ENCODE results near the gene KRT27. TPM values are rescaled to one million over a fixed set of nuclear protein-coding genes. Genes with fewer than 3 reads are reported as not detected.

The KRT27 gene
- total RNA-seq, 2 experiments from 2014 or later: not detected

DNA sequence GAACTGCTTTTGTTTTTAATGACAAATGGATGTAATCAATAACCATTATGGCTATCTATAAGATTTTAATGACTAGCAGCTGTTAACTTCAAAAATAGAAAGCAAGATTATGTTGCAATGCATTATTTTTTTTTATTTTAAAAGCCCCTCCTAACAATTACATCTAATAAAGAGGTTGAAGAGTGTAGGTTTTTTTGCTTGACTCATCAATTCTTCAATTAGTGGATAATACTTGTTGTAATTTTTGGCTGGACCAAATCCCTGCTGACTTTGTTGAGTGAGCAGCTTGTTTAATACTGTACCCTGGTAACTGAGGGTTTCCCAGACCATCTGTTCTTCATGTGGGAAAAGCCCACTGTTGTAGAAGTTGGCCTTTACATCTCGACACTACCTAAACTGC is 51.4 kb downstream of the KRT27 start:
- TF ChIP-seq, protein P1, sequence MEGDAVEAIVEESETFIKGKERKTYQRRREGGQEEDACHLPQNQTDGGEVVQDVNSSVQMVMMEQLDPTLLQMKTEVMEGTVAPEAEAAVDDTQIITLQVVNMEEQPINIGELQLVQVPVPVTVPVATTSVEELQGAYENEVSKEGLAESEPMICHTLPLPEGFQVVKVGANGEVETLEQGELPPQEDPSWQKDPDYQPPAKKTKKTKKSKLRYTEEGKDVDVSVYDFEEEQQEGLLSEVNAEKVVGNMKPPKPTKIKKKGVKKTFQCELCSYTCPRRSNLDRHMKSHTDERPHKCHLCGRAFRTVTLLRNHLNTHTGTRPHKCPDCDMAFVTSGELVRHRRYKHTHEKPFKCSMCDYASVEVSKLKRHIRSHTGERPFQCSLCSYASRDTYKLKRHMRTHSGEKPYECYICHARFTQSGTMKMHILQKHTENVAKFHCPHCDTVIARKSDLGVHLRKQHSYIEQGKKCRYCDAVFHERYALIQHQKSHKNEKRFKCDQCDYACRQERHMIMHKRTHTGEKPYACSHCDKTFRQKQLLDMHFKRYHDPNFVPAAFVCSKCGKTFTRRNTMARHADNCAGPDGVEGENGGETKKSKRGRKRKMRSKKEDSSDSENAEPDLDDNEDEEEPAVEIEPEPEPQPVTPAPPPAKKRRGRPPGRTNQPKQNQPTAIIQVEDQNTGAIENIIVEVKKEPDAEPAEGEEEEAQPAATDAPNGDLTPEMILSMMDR (IDR thresholded peaks at IDR 0.05): no peak
- CTCF ChIA-PET: interaction anchor here (0.7 kb wide), 1 partner anchor 611 kb away, joined by 3 read pairs; no protein-coding TSS in a partner anchor
- POLR2A ChIA-PET: no interaction called here
- ATAC-seq (no peak), DNase-seq (no peak)
- Mint-ChIP-seq H3K9me3 (no peaks in the 10 kb centered on the region), H3K27ac (no peak overlapping the region), H3K4me1 (ENCODE audit: low read depth) (peaks cover 2% of the 10 kb centered on the region), H3K27me3 (peaks cover 20% of the 10 kb centered on the region), H3K36me3 (ENCODE audit: low read depth) (no peaks in the 10 kb centered on the region), H3K4me3 (no peak overlapping the region)
- intact Hi-C loops (cut with micrococcal nuclease): no loop called here

DNA sequence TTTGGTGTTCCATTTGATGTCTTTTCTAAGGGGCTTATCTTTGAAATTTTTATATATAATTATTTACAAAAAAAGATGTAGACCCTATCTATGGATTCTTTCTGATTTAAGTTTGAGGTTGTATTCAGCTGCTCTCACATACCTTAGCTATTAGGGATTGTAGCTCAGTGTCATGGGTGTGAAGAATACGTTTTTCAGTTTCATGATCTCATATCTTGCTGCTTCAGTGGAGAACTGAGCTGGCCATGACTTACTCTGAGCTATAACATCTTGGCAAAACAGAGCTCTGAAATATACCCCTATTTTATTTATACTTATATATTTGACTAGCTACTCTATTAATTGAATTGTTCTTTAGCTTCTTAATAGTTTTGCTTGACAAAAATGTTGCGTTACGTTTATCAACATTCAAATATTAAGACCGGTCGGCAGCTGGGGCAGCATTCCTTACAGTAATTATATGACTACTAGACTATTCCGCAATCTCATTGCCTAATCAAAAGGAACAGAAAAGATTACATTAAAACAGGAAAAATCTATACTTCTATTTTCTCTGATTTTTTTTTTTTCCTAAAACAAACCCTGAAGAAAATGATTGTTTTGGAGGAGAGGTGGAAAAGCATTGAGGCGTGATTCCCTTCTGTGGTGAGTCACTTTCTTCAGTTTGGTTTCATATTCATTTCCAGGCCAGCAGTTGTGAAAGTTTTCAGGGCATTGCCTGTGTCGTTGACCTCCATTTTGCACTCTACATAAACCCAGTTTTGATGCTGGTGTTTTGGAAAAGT is 54.7 kb downstream of the KRT27 start:
- H3K9me3 Mint-ChIP-seq: no peaks in the 10 kb centered on the region
- peaks cover 2% of the 10 kb centered on the region for H3K4me1 Mint-ChIP-seq (ENCODE audit: low read depth)
- ATAC-seq: no peak
- H3K27ac Mint-ChIP-seq: no peak overlapping the region
- no peak overlapping the region for H3K4me3 Mint-ChIP-seq
- H3K36me3 Mint-ChIP-seq (ENCODE audit: low read depth): no peaks in the 10 kb centered on the region
- H3K27me3 Mint-ChIP-seq: peaks cover 19% of the 10 kb centered on the region
- ChIA-PET POLR2A (no interaction called here), CTCF (interaction anchor here (0.7 to 0.9 kb wide), 3 partner anchors 10 to 59 kb away, joined by 3 read pairs; no protein-coding TSS in a partner anchor)
- TF ChIP-seq, protein P1 (IDR thresholded peaks at IDR 0.05): no peak
- DNase-seq: no peak
- intact Hi-C loops (cut with micrococcal nuclease): no loop called here

DNA sequence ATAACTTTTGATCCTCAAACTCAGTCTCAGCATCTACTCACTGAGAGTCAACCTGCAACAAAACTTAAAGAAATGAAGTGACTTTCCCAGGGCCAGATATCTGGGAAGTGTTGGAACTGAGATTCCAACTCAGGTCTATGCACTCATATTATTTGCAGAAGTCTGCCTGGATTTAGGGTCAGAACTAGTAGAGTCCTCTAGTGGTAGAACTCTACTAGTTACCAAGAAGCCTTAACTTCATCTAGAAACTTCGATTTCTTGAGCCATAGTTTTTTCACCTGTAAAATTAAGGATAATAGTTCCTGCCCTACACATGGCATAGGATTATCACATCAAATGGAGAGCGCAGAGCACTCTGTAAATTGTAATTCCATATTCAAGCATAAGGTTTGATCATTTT is 55.4 kb downstream of the KRT27 start:
- no peak overlapping the region for H3K27ac Mint-ChIP-seq
- ATAC-seq (no peak), DNase-seq (no peak)
- no peaks in the 10 kb centered on the region for H3K36me3 Mint-ChIP-seq (ENCODE audit: low read depth)
- peaks cover 2% of the 10 kb centered on the region for H3K4me1 Mint-ChIP-seq (ENCODE audit: low read depth)
- H3K9me3 Mint-ChIP-seq: no peaks in the 10 kb centered on the region
- peaks cover 17% of the 10 kb centered on the region for H3K27me3 Mint-ChIP-seq
- no peak overlapping the region for H3K4me3 Mint-ChIP-seq
- ChIA-PET POLR2A (no interaction called here), CTCF (interaction anchor here (0.7 to 0.9 kb wide), 2 partner anchors 11 to 15 kb away, joined by 3 read pairs; no protein-coding TSS in a partner anchor)
- TF ChIP-seq, protein P1 (IDR thresholded peaks at IDR 0.05): peak; percentile 37
- intact Hi-C loops (cut with micrococcal nuclease): no loop called here

Other genes with a start within 250 kb of the KRT27 start
- gene CCR7, start 217.1 kb downstream of the KRT27 start, total RNA-seq: 100 to 1,000 TPM; 297 to 302 TPM
- gene SMARCE1, start 134.7 kb downstream of the KRT27 start, total RNA-seq: 10 to 100 TPM; 87.8 to 92.5 TPM
- not detected for gene KRT222, start 117.4 kb downstream of the KRT27 start, total RNA-seq
- gene KRT24, start 78.8 kb downstream of the KRT27 start, total RNA-seq: not detected
- gene KRT25, start 27.2 kb downstream of the KRT27 start, total RNA-seq: not detected
- gene KRT26, start 10.3 kb downstream of the KRT27 start, total RNA-seq: not detected
- not detected for gene KRT28, start 17.4 kb upstream of the KRT27 start, total RNA-seq
- 10 to 100 TPM; 26.9 to 31.3 TPM for gene KRT10, start 40.1 kb upstream of the KRT27 start, total RNA-seq
- gene KRT12, start 84.7 kb upstream of the KRT27 start, total RNA-seq: not detected
- not detected for gene KRT20, start 102.7 kb upstream of the KRT27 start, total RNA-seq
- gene KRT23, start 155.1 kb upstream of the KRT27 start, total RNA-seq: not detected
- not detected for gene KRT39, start 184.4 kb upstream of the KRT27 start, total RNA-seq
- gene KRT40, start 201.8 kb upstream of the KRT27 start, total RNA-seq: not detected
- not detected for gene KRTAP3-3, start 211.6 kb upstream of the KRT27 start, total RNA-seq
- not detected for gene KRTAP3-2, start 217.4 kb upstream of the KRT27 start, total RNA-seq
- gene KRTAP3-1, start 226.6 kb upstream of the KRT27 start, total RNA-seq: not detected
- gene KRTAP1-5, start 244.7 kb upstream of the KRT27 start, total RNA-seq: not detected
- not detected for gene KRTAP1-4, start 247.6 kb upstream of the KRT27 start, total RNA-seq

All from activated CD8-positive, alpha-beta T cell treated with anti-CD3 and anti-CD28 coated beads for 36 hours (primary cell).